Activated gamma-delta T cell treated with Interleukin-2 at 50 U/mL for 16 hours (primary cell): ENCODE results near the gene PLA2G4F.

ENCODE experiments used
- DNase-seq: peaks from one replicate; pipeline ENCODE4 v3.0.0-alpha.2; 2020

PLA2G4F gene

DNA sequence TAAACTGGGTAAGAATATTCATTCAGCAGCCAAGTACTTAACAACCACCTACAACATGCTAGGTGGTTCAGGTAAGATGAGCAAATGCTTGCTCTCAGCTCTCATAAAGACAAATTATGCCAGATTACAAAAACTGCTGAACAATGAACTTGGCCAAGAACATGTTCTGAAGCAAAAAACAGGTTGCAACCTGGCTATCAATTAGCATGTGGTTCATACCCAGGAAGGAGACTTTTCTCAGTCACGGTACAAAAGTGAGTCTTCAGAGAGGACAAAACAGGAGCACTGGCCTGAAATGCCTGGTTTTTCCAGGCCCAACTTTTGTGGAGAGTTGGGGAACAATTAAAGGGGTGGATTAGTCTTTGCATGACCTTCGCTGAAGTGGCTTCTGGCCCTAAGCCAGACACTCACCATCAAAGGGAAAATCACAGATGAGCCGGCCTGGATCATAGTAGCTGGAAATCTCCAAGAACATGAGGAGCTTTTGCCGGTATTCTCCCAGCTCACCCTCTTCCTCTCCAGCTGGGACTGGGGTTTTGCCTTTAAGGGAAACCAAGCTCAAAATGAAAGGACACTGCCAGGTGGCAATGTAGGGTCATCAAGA, 7.6 kb upstream of the PLA2G4F start:
- no peak for DNase-seq

DNA sequence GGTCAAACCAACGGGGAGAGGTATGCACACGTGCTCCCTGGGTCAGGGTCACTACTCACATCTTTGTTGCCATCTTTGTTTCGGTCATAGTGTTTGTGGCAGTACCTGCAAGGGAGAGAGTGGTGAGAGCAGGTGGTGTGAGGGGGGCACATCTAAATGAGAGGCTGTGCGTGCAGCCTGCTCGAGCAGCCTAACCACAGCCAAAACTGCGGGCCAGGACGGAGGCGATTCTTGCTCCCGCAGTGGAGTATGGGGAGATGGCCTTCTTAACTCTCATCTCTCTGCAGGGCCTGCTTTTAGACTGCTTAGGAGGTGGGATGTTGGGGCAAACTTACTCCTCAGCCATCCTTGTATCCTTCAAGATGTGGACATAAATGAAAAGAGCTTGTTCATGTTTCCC, 6.9 kb upstream of the PLA2G4F start:
- DNase-seq = no peak

DNA sequence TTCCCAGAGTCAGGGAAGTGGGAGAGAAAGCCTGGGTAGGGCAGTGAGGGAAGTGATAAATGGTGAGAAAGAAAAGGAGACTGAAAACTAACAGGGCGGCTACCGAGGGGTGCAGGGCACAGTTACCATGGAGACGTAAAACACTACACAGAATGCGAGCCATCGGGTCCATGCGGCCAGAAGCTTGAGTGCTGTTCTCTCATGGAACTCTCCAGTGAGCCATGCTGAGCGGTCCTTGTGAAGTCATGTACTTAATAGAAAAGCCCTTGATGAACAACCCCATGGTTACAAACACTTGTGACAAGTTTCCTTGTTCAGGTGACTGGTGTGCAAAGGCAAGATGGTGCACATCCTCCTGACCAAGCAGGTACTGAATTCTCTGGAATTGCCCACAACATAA, 3.7 kb upstream of the PLA2G4F start:
- DNase-seq = no peak

DNA sequence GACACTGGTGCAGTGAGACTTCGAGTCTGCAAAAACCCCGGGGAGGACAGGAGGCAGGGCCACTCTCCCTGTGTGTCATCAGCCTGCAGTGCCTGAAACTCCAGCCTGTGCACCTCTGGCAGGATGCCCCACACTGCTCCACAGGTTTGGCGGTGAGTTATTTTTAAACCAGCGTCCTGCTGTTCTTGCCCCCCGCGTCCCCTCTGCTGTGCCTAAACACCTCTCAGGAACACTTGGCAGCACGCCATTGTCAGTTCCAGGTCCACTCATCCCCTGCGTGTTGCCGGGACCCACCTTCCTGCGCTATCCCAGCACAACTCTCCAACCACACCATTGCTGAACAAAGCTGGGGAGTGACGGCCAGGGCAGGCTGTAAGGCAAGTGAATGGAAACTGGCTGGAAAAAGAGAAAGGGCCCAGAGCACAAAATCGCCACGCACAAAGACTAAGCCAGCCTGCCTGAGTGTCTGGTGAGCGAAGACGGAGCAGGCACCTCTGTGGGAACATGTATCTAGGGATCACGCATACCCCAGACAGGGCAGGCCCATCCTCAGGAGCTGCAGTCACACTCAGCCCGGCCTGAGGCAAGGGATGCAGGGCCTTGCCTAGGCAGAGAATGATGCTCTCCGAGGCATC, 3.1 kb upstream of the PLA2G4F start:
- no peak for DNase-seq

DNA sequence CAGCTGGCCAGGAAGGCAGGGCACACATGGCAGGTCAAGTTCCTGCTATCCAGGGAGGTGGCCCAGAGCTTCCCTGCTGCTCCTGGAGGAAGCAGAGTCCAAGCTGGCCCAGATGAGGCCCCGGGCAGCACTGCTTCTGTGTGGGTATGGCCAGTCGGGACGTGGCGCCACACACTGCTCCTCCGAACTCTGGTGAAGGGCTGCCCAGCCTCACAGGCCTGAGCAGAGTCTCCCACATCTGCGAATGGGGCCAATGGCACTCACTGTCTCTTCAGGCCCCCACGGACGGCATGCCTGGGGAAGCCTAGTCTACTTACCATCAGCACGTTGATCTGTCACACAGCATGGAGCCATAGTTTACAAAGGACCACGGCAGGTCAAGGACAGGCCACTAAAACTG, 2.5 kb upstream of the PLA2G4F start:
- no peak for DNase-seq

DNA sequence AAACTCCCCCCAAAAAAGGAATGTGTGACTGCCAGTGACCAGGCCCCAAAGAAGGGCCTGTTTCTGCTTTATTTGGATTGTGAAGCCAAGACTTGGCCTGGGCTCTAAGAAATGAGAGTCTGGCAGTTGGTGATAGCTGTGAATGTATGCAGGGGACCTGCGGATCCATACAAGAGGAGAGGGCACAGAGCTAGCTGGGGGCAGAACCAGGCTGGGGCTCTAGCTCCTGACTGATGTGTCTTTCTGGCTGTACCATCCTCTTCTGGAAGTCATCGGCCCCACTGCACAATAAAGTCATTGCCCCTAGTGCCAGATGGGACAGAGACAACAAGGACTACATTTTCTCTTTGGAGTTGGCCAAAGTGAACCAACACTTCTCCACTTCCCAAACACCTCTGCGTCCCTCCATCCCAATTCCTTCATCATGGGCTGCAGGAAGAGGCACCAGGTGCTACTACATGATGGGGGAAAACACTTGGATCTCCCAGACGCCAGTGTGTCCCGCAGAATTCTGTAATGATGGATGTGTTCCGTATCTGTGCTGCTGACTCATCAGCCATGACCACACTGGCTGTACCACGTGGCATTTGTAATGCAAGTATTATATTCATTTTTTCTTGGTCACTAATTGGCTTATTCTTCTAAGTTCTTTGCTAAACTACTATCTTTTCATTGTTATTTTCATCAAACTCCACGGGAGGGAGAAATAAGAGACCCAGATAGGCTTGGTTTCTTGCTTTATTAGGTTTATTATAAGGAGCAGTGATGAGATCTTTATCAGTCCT, 1.7 kb upstream of the PLA2G4F start:
- DNase-seq = no peak

DNA sequence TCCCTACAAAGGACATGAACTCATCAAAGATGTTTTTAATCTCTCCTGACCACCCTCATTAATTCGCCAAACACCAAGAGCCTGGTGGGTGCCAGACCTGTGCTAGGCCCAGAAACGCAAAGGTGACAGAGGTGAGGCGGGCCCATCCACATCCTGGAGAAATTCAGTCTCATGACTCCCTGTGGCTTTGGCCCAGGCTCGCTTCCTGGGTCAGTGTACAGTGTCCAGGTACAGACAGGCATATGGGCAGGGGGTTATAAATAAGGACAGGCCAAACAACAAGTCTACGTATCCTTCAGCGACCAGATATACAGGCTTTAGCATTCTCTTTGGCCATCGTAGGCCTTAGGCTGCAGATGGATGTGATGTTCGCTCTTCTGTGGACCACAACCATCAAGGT, 945 bp upstream of the PLA2G4F start:
- no peak for DNase-seq

DNA sequence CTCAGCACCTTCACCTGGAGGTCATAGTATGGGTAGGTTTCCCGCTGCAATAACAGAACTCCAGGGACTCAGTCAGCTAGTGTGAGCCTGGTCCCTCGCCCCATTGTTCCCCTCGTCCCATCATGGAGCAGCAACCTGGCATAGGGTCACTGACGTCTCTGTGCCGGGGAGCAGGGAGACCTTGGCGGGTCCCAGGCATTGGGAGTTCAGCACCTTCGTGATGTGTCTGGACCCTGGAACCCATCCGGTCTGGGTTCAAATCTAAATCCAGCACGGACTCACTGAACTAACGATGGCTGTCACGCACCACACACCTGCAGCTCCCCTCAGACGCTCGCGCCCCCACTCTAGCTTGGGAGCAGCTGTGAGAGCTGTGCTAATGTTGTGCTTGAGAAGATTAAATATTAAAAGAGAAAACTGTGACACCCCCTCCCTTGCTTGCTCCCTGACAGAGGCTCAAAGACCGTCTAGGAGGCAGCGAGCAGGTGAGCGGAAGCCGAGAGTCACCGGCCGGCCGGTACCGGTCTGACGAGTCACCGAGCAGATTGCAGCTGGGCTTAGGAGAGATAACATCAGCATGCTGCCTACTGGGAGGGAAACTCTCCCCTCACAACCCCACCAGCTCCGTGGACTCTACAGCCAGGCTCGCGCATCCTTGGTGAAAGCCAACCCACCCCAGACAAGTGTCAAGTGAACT, 742 bp downstream of the PLA2G4F start:
- no peak for DNase-seq

DNA sequence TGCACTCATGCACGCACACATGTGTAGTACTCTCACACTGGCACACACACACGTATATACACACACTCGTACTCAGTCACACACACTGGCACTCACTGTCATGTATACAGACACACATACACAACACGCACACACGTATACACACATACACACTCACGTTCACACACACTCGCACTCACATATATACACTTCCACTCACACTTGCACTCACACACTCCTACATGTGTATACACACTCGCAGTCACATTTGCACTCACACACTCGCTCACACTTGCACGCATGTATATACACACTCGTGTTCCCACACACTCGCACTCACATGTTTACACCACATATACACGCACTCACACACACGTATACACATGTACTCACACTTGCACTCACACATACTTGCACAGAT, 1.5 kb downstream of the PLA2G4F start:
- no peak for DNase-seq

DNA sequence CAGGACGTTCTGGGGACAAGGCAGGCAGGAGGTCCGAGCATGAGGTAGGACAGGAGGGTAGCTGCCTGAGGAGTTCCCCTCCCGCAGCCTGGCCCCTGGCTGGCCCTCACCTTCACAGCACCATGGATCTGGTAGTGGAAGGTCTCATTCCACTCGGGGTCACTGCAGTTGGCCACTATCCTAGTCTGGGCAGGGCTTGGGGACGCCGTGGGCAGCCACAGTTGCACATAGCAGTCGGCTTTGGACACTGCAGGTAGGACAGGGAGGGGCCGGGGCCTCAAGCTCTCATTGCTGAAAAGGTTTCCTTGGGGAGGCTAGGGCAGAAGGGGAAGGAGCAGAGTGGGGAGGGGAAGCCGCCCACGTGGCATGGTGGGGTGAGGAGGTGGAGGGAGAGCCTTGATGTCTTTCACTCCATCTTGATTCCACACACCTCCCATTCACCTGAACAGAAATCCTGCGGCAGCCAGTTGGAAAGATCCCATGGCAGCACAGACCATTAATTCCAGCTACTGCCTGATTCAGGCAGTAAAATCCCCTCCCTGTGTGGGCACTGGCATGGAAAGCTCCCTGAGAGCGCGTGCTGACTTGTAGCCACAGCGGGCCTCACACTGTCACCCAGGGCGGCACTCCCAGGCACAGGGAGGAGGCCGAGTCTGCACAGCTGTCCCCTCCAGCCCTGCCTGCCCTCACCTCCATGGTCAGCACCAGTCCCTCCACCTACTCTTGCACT, 2.1 kb downstream of the PLA2G4F start:
- no peak for DNase-seq

DNA sequence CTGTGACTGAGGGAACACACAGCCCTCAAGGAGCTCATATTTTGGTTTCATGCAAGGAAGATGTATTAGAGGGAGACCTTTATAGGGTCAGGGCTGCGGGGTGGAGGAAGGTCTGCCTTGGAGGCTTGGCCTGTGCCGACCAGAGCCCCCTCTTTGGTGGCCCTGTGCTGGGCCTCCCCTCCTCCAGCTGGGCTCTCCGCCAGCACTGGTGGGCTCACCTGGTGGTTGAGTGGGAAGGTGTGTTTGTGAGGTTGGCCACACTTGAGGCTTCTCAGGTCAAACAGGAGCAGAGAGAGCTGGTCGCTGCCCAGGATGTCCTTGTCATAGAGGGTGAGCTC, 2.6 kb downstream of the PLA2G4F start:
- no peak for DNase-seq

DNA sequence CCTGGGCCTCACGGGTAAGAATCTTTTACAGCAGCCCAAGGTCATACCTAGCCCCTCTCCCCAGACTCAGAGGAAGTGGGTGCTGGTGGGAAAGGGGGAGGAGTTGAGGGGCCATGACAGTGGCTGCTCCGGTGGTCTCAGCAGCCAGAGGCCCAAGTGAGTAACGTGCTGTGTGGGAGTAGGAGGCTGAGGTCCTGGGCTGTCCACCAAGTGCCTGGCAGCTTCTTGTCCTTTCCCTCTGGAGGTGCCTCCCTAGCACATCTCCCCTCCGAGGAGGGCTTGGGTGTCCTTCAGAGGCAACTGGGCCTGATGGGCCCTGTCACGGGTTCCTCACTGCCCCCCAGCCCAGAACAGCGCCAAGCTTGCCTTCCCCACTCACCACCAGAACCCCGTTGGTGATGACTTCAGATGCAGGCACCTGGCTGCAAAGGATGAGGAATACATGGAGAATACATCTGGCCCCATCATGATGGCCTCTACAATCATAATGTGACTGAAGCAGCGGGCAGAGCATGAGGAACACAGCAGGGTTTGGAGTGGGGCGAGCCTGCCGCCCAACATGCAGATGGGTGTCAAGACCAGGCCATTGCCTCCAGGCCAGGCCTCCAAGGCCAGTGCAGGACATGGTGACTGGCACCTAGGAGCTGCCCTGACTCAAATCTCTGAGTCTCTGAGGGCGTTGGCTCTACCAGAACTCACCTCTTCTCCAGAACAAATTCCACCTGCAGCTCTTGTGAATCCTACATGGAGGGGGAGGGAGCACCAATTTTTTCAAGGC, 3.3 kb downstream of the PLA2G4F start:
- no peak for DNase-seq

DNA sequence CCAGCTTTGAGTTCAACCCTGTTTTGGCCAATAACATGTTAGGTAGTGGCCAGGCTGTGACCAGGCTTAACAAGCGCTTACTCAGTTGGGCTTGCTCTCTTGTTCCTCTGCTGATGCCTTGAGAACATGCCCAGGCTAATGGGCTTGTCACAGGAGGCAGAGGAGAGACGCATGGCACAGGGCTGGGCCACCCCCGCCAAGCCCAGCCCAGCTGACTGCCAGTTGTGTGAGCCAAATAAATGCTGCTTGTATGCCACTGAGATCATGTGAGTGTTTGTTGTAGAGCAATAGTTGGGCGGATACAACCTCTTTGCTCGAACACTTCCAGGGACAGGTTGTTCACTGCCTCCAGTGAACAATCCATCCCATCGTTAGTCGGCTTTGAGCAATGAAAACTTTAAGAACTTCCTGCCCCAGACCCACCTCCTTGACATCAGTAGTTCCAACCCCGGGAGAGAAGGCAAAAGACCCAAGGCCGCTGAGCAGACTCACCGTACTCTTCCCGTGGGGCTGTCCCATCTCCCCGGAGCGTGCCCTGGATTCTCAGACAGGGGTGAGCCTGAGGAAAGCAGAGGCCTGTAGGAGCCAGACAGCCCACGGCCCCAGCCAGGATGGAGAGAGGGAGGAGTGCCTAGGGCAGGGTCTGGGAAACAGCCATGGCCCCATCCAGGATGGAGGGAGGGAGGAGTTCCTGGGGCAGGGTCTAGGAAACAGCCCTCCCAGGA, 4.1 kb downstream of the PLA2G4F start:
- DNase-seq = no peak

DNA sequence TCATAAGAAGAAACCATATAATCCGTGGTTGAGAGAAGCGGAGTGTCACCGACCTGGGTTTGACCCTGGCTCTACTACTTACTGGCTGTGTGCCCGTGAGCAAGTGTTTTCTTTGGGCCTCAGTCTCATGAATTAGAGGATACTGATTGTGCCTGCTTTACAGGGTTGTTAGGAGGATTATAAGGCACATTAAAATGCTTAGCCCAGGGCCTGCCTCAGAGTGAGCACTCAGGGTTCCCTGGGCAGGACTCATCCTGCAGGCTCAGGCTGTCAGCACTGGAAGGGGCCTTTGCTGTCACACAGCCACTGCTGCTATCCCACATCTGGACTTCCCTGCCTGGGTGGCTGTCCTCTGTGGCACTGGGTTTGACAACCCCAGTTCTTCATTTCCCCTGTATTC, 4.7 kb downstream of the PLA2G4F start:
- no peak for DNase-seq

DNA sequence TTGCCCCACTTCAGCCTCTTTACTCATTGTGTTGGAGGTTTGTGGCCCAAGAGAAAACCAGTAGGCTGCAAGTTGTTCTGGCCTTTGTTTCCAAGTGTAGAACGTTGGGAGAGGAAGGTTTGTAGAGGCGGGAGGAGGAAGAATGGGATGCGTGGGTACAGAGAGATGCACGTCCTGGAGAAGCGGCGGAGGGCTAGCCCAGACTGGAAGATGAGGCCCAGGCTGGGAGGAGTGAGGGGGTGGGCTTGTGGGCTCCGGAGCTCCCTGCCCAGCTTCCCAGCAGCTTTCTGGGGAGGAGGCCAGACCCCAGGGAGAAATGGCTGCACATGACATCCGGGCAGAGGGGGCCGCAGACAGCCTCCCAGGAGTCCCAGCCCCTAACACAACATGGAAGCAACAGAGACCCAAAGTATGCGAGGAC, 5.3 kb downstream of the PLA2G4F start:
- no peak for DNase-seq

DNA sequence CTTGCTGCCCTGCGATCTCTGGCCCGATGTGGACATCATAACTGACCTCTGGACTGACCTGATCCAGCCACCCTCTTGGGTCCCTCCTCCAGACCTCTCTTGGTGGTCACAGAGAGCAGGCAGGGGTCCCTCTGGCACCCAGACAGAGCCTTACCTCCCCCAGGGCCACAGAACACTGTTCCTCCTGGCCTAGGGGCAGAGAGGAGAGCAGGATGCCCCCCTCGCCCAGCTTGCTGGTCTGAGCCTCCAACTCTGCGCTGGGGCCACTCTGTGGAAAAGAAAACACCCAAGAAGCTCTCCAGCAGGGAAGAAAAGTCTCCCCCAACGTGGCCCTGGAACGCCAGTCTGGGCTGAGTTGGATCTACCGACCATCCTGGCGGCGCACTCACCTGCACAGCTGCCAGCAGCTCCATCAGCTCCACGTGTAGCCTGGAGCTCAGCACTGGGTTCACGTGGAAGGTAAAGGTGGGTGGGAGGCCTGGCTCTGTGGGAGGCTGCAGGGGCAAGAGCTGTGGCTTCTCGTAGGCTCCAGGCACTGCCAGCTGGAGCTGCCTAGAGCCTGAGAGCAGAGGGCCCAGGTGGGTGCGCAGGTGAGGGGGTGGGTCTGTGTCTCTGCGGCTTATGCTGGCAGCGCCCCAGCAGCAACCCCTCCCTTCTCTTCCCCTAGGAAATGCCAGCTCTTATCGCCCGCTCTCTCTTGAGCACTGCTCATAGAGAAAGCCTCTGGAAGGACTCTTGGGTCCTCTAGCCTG, 6.0 kb downstream of the PLA2G4F start:
- no peak for DNase-seq

DNA sequence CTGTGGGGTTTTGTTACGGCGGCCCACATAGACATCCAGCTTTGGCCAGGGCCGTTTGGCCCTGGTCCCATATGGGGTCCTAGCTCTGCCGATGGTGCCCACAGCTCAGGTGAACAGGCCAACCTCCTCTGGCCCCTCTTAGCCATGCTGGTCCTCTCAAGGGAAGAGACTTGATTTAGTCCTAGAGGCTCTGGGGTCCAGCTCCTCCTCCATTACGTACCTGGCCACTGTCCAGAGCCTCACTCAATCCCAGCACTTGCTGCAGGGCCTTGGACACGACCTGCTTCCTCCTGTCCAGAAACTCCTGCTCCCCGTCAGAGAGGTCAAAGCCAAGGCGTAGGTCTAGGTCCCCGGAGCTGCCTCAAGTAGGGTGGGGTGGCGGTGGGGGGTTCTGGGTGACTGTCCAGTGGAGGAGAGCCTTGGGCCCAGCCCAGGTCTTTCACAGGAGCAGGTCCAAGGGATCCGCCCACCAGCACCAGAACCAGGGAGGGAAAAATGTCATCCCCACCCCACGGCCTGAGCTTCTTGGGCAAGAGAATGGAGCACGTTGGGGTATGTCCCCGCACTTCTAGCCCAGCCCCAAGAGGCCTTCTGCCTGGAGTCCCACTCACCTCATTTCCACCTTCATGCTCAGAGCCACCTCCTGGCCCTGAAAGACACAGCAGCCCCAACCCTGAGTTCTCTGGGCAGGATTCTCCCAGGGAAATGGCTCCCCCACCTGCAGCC, 6.8 kb downstream of the PLA2G4F start:
- DNase-seq = no peak

DNA sequence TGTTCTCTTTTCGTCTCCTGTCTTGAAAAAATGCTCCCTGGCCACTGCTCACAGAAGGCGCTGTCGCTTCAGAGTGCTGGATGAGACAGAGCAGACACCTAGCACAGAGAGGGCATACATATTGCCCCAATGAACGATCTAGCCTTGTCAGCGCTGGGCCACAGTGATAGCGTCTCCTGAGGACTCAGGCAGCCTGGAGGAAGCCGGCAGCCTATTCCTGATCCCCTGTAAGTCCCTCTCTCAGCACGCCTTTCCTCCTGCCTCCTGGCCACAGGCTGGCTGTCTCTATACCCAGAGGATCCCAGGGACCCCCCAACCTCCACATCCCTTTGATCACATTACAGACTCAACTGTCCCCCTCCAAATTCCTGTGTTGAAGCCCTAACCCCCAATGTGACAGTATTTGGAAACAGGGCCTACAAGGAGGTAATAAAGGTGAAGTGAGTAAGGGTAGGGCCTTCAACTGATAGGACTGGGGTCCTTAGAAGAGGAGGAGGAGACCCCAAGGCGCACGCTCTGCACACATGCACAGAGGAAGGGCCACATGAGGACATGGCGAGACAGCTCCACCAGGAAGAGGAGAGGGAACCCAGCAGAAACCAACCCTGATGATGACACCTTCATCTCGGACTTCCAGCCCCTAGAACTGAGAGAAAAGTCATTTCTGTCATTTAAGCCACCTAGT, 7.5 kb downstream of the PLA2G4F start:
- DNase-seq = no peak

DNA sequence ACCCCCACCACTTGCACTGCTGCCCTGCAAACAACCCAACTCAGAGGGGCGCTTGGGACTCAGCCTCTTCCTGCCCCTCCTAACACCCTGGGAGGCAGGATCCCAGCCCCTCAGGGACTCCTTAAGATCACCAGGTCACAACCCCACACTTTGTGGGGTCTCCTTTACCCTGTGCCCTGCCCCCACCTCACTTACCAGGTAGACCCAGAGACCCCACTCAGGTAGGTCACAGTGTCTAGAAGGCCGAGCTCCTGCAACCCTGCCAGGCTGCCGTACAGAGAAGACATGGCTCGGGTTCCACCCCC, 9.1 kb downstream of the PLA2G4F start:
- DNase-seq = no peak
